Measurements from ENCODE around the gene MFAP2.

- no peak for TF ChIP-seq POLR2A (IDR thresholded peaks at IDR 0.05)
- no peak for TF ChIP-seq CTCF (IDR thresholded peaks at IDR 0.05)
Measured at GRCh38 chr1:16954579-16954978, 25.8 kb downstream of the MFAP2 start.
